Coronary artery (tissue), 2 donors: ENCODE data around the gene ZNF616.

Source experiments
- DNase-seq: peaks from one replicate; pipeline ENCODE4 v3.0.0-alpha.2; 2017; ENCODE audit warnings: low spot score
- H3K27ac ChIP-seq, 2 donors: fragments of 200-600 bp; sonication (generic); one replicate each; pipeline ENCODE4 v1.5.1; 2016 to 2019
- H3K4me3 ChIP-seq: fragments of 200-600 bp; sonication (generic); 2 replicates; pipeline ENCODE4 v1.5.1; 2016; ENCODE audit warnings: mild to moderate bottlenecking, moderate library complexity
- CTCF ChIP-seq: fragments of 200-600 bp; sonication (generic); IDR thresholded peaks from one replicate; pipeline ENCODE4 v1.5.1; 2019; ENCODE audit warnings: antibody characterized with exemption

Gene ZNF616

GRCh38 chr19:52139252-52140031 lies at the start of gene ZNF616:
Gene ZNF616, minus strand, starts transcription at chr19:52139938. Its CDS starts 9,426 bp downstream, at chr19:52130512.
- DNase-seq: peak; percentile 97
- Histone ChIP-seq H3K27ac (peak within 1 kb of the TSS; percentile 82 to 89), H3K4me3 (peak within 1 kb of the TSS; percentile 71)
- TF ChIP-seq CTCF: peak; percentile 69

- H3K4me3 ChIP-seq: peak overlapping the region; percentile 70
- TF ChIP-seq CTCF: no peak
- no peak for DNase-seq
- peak overlapping the region; percentile 78 to 93 for H3K27ac ChIP-seq
Measured at GRCh38 chr19:52188822-52189734, 49.3 kb upstream of the ZNF616 start.

GRCh38 chr19:52187407-52187806 lies 47.7 kb upstream of the ZNF616 start:
- TF ChIP-seq CTCF: no peak
- DNase-seq: no peak
- Histone ChIP-seq H3K4me3 (no peak overlapping the region), H3K27ac (no peak overlapping the region)

- no peak for TF ChIP-seq CTCF
- Histone ChIP-seq H3K4me3 (no peak overlapping the region), H3K27ac (no peak overlapping the region)
- DNase-seq: peak; percentile 36
Measured at GRCh38 chr19:52176574-52176973, 36.8 kb upstream of the ZNF616 start.

- TF ChIP-seq CTCF: no peak
- no peak overlapping the region for H3K4me3 ChIP-seq
- H3K27ac ChIP-seq: peak overlapping the region in 1 of 2 donors; percentile 87
- no peak for DNase-seq
Measured at GRCh38 chr19:52172347-52172746, 32.6 kb upstream of the ZNF616 start.

GRCh38 chr19:52171321-52172169 lies 31.8 kb upstream of the ZNF616 start, which contains the start of gene ZNF836:
Gene ZNF836, minus strand, starts transcription at chr19:52171621. Its CDS starts 3,549 bp downstream, at chr19:52168072.
- TF ChIP-seq CTCF: no peak
- H3K4me3 ChIP-seq: peak within 1 kb of the TSS; percentile 81
- peak; percentile 90 for DNase-seq
- H3K27ac ChIP-seq: peak within 1 kb of the TSS; percentile 78 to 87
